Ovary (tissue), 9 donors: ENCODE results near the gene PRDX4. TPM values are rescaled to one million over a fixed set of nuclear protein-coding genes. Genes with fewer than 3 reads are reported as not detected.
A peak's percentile ranks its signal among the peaks of the same experiment; 100 is the strongest.
"Not testable (repeated sequence)": the region's sequence is repeated elsewhere in the genome, so short reads cannot be mapped to it uniquely, and the experiment has no call there.

Source experiments
- DNase-seq, 5 donors: peaks; one replicate each; pipeline ENCODE4 v3.0.0-alpha.2; 2019 to 2020
- H3K27ac ChIP-seq, 2 donors: fragments of 200-600 bp; one replicate each; pipeline versions ENCODE4 v1.5.1 to v1.8.0; 2019 to 2022
- H3K27me3 ChIP-seq: fragments of 200-600 bp; one replicate; pipeline ENCODE4 v1.8.0; 2022
- H3K36me3 ChIP-seq: fragments of 200-600 bp; sonication (generic); one replicate; pipeline ENCODE4 v1.5.1; 2019
- H3K4me1 ChIP-seq: one replicate; pipeline ENCODE4 v1.8.1; 2013; ENCODE audit warnings: mild to moderate bottlenecking, moderate library complexity; ENCODE audit not compliant: insufficient read depth
- H3K4me3 ChIP-seq: fragments of 200-600 bp; sonication (generic); one replicate; pipeline ENCODE4 v1.5.1; 2017
- H3K9me3 ChIP-seq, 2 donors: fragments of 200-600 bp in 1 of 2; sonication (generic) in 1 of 2; one replicate each; pipeline versions ENCODE4 v1.5.1 to v1.8.1; 2013 to 2019; ENCODE audit warnings: mild to moderate bottlenecking in 1 of 2, moderate library complexity in 1 of 2
- EP300 ChIP-seq: sonication (generic); formaldehyde crosslinking; IDR thresholded peaks from one replicate; pipeline ENCODE4 v1.6.1; 2017; ENCODE audit warnings: antibody characterized with exemption
- POLR2A ChIP-seq: fragments of 450-650 bp; IDR thresholded peaks from one replicate; pipeline ENCODE4 v1.6.1; 2017; ENCODE audit warnings: antibody characterized with exemption, mild to moderate bottlenecking, moderate library complexity
- WGBS, 3 donors: extraction: QIAGEN DNeasy Blood & Tissue Kit in 1 of 3; methylation state at CpG; one replicate each; pipeline versions ENCODE4 v1.1.5 to v1.1.7; 2013 to 2017; 5-methylcytosine and 5-hydroxymethylcytosine counted together
- intact Hi-C, 4 donors: fragments of 100-400 bp; cut with DNase I; formaldehyde crosslinking; loops; one replicate each; pipeline versions ENCODE4 v1.11.0 to v1.15.1; 2022 to 2023
- polyA plus RNA-seq, 2 donors: library from polyadenylated mRNA; stranded (reverse); fragments of 200-250 nt in 1 of 2; fragments of 350-450 nt in 1 of 2; fragmentation: Illumina TruSeq in 1 of 2; extraction: RNeasy Lipid Tissue Mini Kit (QIAGEN cat#74804) in 1 of 2; gene quantifications; one replicate each; pipeline ENCODE4 v1.2.3, GENCODE V29; 2013 to 2014
- total RNA-seq, 7 donors: library from RNA; depleted of rRNA in 2 of 7; stranded (reverse); fragments of >200 nt in 2 of 7; fragmentation: NEBNext Ultra II Directional in 3 of 7; extraction: Animal tissue kit (Norgen Biotek cat#: 25700) in 3 of 7; gene quantifications; one replicate each; pipeline versions ENCODE4 v1.1.0 to v1.2.4, GENCODE V29; 2016 to 2023
- TF ChIP-seq, protein P1 (sequence below), 3 donors: fragments of 450-650 bp in 2 of 3; fragments of 200-600 bp in 1 of 3; IDR thresholded peaks; one replicate each; pipeline versions ENCODE4 v1.5.1 to v1.8.0; 2016 to 2022; ENCODE audit warnings: antibody characterized with exemption in 3 of 3, mild to moderate bottlenecking in 1 of 3
- donor health status: DM: no; HTN: no; CAD: no; lungs with moderate emphysema.
- donor health status: DM: no; HTN: no; CAD: no.
- donor health status: Bipolar disorder and iron deficiency.
- donor health status: DM: yes; HTN: yes; CAD: no.
- donor health status: DM: no; HTN: no; CAD: no.
- donor health status: DM: yes; HTN: yes; CAD: no.

Gene PRDX4
- total and polyA plus RNA-seq, 9 donors, result 60.0 to 146 (median 81.3) TPM

DNA sequence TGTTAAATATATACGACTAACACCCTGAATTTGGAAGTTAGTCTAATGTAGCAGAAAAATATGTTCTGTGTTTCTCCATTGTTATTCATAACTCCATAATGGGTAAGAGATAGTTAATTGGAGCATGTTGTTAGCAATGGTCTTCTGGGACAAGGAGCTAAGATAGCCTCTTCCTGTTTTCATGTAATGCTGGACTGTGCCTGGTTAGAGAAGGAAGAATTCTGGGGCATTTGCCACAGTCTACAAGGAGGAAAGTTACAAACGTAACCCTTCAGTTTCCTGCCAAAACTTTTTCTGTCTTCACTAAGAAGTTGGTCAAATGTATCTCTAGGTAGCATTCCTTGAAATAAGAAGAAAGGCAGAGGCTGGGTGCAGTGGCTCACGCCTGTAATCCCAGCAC, 5.8 kb downstream of the PRDX4 start:
- TF ChIP-seq, protein P1, sequence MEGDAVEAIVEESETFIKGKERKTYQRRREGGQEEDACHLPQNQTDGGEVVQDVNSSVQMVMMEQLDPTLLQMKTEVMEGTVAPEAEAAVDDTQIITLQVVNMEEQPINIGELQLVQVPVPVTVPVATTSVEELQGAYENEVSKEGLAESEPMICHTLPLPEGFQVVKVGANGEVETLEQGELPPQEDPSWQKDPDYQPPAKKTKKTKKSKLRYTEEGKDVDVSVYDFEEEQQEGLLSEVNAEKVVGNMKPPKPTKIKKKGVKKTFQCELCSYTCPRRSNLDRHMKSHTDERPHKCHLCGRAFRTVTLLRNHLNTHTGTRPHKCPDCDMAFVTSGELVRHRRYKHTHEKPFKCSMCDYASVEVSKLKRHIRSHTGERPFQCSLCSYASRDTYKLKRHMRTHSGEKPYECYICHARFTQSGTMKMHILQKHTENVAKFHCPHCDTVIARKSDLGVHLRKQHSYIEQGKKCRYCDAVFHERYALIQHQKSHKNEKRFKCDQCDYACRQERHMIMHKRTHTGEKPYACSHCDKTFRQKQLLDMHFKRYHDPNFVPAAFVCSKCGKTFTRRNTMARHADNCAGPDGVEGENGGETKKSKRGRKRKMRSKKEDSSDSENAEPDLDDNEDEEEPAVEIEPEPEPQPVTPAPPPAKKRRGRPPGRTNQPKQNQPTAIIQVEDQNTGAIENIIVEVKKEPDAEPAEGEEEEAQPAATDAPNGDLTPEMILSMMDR (IDR thresholded peaks at IDR 0.05), result no peak
- no peak for TF ChIP-seq EP300
- no peak for TF ChIP-seq POLR2A
- no peak for DNase-seq
- no peak overlapping the region for H3K4me3 ChIP-seq
- 52 to 60% (median 59%) methylated on average over 3 of the region's 3 CpGs for WGBS, 3 donors
- intact Hi-C loops, result no loop called here
- H3K4me1 ChIP-seq, result no peaks in the 10 kb centered on the region
- no peaks in the 10 kb centered on the region for H3K9me3 ChIP-seq
- H3K27me3 ChIP-seq, result no peaks in the 10 kb centered on the region
- no peaks in the 10 kb centered on the region for H3K36me3 ChIP-seq
- H3K27ac ChIP-seq, result no peak overlapping the region

DNA sequence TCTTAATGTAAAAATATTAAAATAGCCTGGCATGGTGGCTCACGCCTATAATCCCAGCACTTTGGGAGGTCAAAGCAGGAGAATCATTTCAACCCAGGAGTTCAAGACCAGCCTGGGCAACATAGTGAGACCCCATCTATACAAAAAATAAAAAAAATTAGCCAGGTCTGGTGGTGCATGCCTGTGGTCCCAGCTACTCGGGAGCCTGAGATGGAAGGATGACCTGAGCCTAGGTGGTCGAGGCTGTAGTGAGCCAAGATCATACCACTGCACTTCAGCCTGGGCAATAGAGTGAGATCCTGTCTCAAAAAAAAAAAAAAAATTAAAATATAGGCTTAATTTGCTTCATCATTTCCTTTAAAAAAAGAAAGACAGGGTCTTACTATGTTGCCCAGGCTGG, 9.2 kb downstream of the PRDX4 start:
- DNase-seq, H3K27me3 ChIP-seq, H3K27ac ChIP-seq, H3K4me1 ChIP-seq, H3K9me3 ChIP-seq, H3K36me3 ChIP-seq, intact Hi-C loops, H3K4me3 ChIP-seq: not testable (repeated sequence)
- 60 to 77% (median 76%) methylated on average over 3 of the region's 3 CpGs for WGBS, 3 donors

DNA sequence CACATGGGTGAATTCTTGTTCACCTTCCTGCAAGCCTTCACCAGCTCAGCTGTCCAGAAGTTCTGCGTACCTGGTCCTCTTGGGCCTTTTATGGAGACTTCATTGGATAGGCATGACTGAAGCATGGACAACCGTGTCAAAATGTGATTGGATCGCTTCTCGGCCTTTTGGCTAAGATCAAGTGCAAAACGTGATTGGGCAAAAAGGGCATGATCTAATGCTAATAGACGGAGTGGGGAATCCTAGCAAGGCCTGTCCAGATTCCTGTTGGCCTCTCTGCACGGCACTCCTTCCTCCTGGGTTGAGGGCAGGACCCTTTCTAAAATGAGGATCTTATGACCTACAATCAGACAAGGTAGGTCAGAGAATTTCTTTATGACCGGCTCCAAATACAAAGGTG, 24.9 kb downstream of the PRDX4 start:
- H3K4me1 ChIP-seq, result no peaks in the 10 kb centered on the region
- no peak for TF ChIP-seq POLR2A
- TF ChIP-seq, protein P1 (IDR thresholded peaks at IDR 0.05), result no peak
- TF ChIP-seq EP300, result no peak
- H3K4me3 ChIP-seq, result no peak overlapping the region
- H3K36me3 ChIP-seq, result no peaks in the 10 kb centered on the region
- WGBS, 3 donors, result 71 to 79% (median 78%) methylated on average over 8 of the region's 8 CpGs
- no peaks in the 10 kb centered on the region for H3K27me3 ChIP-seq
- H3K9me3 ChIP-seq, result no peaks in the 10 kb centered on the region
- intact Hi-C loops, result loop anchor here in 2 of 4 donors (10.0 kb wide), 1 partner anchor 213 kb away; the partner anchor contains the start of genes APOO (in 2 of the 2) and CXorf58 (in 2 of the 2)
- no peak for DNase-seq
- no peak overlapping the region for H3K27ac ChIP-seq

DNA sequence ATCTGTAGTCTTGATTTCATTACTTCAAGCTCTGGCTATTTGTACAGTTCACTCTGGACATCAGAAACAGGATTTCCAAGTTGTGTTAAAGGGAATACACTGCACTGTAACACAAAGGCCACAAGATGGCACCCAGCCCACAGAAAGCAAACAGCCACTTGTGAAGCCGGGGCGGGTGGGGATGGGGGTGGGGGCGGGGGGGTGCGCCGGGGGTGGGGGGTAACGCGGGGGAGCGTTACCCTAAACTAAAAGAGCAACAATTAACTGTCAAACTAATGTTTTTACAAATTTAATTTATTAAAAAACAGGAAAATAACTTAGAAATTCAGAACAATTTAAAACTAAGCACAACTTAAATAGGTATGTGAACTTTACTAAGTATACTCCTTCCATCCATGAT, 27.3 kb downstream of the PRDX4 start:
- H3K9me3 ChIP-seq, result no peaks in the 10 kb centered on the region
- 1 to 5% (median 3%) methylated on average over 8 of the region's 8 CpGs for WGBS, 3 donors
- intact Hi-C loops, result loop anchor here in 3 of 4 donors (5.0 to 10.0 kb wide), 2 partner anchors 208 to 210 kb away; partner anchors contain the start of genes APOO (in 2 of the 3) and CXorf58 (in 2 of the 3)
- TF ChIP-seq, protein P1 (IDR thresholded peaks at IDR 0.05), result no peak
- TF ChIP-seq EP300, result no peak
- H3K4me3 ChIP-seq, result no peak overlapping the region
- no peaks in the 10 kb centered on the region for H3K4me1 ChIP-seq
- DNase-seq, result peak; percentile 50 to 68 (median 60)
- H3K27ac ChIP-seq, result no peak overlapping the region
- H3K36me3 ChIP-seq, result no peaks in the 10 kb centered on the region
- H3K27me3 ChIP-seq, result no peaks in the 10 kb centered on the region

DNA sequence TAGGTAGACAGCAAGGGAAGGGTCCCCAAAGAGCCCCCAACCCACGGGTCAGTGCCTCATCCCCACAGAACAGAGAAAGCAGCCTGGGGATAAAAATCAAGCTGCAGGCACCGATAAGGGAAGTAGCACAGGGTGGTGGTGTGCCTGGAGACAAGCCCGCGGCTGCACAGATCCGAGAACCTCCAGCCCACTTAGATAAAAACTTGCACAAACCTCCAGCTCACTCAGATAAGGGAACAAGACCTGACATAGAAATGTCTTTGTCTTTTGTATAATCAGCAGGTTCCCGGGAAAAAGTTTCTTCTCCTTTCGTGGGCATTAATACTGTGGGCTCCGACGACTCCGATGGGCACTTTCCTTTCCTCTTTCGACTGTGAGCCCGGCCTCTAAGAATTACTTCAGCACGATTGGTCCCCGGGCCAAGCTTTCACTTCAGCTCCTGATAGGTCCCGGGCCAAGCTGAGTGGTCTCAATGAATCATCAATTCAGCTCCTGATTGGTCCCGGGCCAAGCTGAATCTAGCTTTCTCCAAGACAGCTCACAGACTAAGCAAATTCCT, 32.4 kb downstream of the PRDX4 start:
- Histone ChIP-seq H3K9me3 (no peaks in the 10 kb centered on the region), H3K27ac (no peak overlapping the region), H3K27me3 (no peaks in the 10 kb centered on the region), H3K36me3 (no peaks in the 10 kb centered on the region), H3K4me3 (no peak overlapping the region), H3K4me1 (no peaks in the 10 kb centered on the region)
- WGBS, 3 donors, result 35 to 45% (median 43%) methylated on average over 16 of the region's 16 CpGs
- no peak for TF ChIP-seq POLR2A
- no peak for TF ChIP-seq EP300
- TF ChIP-seq, protein P1 (IDR thresholded peaks at IDR 0.05), result no peak
- intact Hi-C loops, result loop anchor here in 3 of 4 donors (5.0 to 10.0 kb wide), 2 partner anchors 203 to 205 kb away; partner anchors contain the start of genes APOO (in 2 of the 3) and CXorf58 (in 2 of the 3)
- DNase-seq, result peak; percentile 42 to 53 (median 45)
